AG08395 (cell line): Measurements from ENCODE around the gene KDM2B.

Source experiments
- DNase-seq: peaks from one replicate; pipeline ENCODE4 v3.0.0; 2012; ENCODE audit warnings: mixed read lengths, low spot score

Gene KDM2B

GRCh38 chr12:121530600-121531355 is 50.0 kb downstream of the KDM2B start:
- DNase-seq = peak; percentile 80

DNA sequence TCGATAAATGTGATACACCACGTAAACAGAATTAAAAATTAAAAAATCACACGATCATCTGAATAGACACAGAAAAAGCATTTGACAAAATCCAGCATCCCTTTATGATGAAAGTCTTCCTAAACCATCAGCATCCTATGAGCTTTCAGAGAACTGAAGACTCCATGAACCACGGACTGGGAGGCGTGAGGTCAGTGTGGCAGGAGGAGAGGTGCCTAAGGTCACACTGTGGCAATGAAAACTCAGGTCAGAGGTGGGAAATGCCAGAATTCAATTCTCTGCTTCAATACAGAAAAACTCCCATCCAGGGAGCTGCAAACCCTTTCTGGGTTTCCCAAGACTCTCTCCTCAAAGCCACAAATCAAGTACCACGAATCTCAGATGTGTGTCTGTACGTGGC is 51.6 kb downstream of the KDM2B start:
- no peak for DNase-seq

DNA sequence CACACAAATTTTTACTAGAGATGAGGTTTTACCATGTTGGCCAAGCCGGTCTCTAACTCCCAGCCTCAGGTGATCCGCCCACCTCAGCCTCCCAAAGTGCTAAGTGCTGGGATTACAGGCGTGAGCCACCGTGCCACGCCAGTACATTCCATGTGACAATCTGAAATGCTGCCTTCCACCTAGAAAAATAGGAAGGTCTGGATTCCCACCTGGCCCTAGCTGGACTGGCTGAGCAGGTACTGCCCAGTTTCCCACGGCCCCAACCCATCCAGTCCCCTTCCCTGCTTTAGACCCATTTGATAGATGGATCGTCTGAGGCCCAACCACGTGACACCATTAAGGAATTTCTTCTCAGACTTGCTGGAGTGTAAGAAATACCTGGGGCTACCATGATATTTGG is 55.4 kb downstream of the KDM2B start:
- DNase-seq = no peak

DNA sequence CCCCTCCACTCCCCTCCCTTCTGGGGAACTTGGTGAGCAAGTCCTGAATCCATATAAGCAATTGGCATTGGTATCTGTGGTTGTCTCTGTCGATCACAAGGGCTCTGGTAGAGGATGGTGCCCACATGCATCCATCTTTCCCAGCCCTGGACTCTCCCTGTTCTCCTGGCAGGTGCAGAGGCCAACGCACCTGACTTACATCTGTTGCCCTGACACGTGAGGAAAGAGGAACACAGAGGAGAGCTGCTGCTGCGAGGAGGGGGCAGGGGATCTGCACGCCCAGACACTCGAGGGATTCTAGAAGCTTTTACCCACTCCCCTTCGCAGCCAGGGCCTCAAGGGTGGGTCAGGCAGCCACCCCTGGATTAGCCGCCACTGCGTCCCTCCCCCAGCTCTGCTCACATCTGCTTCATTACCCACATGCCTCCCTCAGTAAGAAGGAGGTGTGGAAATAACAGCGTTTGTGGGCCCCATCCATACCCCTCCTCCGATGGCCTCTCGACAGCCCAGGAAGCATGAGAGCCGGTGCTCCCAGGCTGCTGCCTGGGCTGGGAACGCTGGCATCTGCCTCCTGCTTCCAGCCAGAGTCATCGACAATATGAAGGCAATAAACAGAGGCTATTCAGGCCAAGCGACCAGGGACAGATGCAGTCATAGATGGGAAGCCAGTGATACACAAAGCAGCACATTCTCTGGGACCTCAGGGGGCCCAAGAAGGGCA is 56.5 kb downstream of the KDM2B start:
- DNase-seq = no peak

DNA sequence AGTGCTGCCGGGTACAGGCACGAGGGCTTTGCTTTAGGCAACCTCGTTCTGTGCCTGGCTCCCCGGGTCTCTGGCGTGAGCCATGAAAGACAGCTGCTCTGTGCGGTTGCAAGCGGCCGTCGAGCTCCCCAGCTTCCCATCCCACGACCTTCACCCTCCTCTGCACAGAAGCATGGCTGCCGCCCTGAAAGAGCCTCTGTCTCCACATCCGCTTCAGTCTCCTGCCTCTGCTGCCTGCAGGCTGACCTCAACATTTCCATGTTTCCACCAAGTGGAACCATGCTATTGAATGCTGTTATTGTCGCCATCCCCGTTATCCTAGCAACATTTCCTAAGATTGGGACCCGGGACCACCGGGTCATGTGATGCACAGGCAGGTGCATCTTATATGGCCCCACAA is 57.1 kb downstream of the KDM2B start:
- DNase-seq = no peak

DNA sequence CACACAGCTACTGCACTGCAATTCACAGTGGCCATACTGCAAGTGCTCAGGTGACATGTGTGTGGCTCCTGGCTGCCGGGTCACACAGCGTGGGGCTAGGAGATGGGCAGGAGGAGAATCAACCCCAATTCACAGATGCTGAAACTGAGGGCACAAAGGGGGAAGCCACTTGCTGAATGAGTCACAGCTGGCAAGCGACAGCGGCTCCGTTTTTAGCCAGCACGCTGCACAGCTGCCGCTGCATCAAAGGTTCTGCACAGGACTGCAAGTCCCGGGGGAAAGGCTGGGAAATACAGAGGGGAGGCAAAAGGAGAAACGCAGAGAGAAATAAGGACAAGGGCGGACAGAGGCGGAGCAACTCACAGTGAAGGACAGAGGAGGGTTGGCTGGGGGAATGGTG is 57.9 kb downstream of the KDM2B start:
- no peak for DNase-seq

DNA sequence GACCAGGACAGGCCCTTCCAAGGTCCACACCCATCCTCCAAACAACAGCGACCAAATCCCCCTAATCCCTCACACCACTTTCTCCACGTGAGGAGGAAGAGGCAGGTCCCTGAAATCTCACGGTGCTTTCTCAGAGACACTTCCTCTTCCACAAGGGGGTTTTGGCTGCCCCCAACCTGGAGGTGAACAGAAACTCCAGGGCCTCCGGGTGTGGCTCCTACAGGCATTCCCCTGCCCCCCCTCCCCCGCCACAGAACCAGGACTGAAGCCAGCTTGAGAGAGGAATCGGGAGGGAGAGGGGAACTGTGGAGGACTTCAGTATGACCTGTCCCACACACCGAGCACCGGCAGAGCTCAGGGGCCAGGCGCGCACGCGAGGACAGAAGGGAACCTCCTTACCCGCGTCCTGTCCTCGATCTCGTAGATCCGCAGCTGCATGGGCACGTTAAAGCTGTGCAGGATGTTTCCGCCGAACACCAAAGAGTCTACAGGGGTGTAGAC is 60.2 kb downstream of the KDM2B start:
- no peak for DNase-seq

GRCh38 chr12:121520119-121520518 is 60.7 kb downstream of the KDM2B start:
- DNase-seq = no peak

DNA sequence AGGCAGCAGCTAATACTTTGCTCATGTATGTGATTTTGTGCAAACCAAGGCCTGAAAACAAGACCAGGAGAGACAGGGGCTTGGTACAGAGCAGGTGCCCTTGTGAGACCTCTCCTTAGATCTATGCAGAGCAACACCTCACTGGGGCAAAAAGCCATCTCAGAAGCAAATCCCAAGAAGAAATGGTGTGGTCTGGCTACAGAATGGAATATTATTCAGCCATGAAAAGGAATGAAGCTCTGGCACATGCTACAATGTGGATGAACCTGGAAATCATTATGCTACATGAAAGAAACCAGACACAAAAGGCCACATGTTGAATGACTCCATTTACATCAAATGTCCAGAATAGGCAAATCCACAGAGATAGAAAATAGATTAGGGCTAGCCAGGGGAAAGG is 61.6 kb downstream of the KDM2B start:
- no peak for DNase-seq

DNA sequence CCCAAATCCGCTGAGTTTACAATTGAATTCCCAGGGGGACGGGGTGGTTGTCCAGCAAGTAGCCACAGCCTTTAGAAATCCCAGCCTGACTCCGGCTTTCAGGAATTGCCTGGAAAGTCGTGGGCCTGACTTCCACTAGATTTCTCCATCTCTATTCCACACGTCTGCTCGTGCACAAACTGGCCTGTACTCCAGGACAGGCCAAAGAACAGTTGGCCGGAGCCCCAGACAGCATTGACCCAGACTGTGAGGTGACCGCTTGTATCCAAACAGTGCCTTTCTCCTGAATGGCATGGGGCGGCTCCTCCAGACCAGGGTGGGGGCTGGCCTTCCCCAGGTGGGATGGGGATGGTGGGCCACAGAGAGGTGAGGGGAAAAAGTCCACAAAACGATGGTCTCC is 62.2 kb downstream of the KDM2B start:
- no peak for DNase-seq

DNA sequence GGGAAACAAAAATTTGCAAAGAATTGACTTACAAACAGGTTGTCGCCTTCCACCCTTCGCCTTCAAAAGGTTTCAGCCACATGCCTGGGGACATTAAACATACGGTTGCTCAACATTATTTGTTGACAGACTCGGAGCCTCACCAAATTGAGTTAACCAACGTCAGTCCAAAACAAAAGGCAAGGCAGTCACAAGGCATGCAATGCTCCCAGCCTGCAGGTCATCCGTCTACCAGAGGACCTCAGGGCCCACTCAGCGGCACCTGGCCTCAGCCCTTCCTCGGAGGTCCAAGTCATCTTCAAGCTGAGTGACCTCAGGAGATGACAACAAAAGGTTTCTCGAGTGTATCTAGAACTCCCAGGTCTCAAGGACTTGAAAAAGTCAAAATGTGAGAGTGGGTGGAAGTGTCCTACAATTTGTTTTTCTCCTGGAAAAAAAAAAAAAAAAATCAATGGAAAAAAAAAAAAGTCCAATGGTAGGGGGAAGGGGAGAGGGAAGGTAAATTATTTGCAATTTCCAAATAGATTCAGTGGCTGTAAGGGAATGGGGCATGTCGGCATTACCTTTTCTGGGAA is 64.3 kb downstream of the KDM2B start:
- DNase-seq = no peak

DNA sequence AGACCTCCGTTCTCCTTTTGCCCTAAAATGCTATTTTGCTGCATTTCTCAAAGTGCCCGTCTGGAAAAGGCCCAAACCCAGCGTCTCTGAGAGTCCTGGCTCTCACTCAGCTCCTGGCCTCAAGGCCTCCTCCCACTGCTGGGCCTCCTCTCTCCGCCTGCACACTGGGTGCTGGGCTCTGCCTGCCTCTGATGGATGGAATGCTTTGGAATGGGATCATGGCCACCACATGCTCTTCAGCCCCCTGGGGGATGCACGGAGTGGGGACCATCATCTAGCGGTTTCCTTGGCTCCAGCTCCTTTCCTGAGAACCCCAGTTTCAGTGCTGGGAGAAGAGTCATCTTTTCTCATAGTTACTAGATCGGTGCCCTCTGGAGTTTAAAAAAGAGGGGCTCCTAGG is 65.2 kb downstream of the KDM2B start:
- DNase-seq = no peak

- no peak for DNase-seq
Observed at GRCh38 chr12:121514184-121514742, 66.6 kb downstream of the KDM2B start.

DNA sequence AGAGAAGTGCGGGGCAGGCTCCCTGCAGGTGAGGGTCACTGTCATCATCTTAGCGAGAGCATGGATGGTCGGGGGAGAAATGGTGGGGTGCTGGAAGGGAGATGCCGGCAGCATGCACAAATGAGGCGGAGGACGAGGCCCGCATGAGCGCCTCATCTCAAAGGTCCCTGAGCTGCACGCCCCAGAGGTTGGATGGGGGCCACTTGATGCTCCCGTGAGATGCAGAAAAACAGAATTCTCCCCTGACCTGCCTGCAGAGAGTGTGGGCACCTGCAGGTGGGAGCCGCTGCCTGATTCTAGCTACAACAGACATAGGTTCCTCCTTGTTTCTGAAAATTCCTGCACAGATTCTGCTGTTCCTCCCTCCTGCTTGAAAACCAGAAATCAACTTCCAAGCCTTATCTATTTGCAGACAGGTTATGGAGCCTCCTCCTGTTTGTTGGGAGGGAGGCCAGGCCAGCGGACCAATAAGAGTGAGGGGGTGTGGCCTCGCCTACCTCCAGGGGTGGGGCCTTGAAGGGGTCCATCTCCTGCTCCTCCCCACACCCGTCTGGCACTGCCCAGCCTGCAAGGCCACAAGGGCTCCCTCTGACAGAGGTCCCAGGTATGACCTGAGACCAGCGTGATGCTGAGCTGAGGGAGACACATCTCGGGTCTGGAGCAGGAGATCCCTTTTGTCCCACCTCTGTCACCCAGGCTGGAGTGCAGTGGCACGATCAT is 67.2 kb downstream of the KDM2B start:
- DNase-seq = no peak

DNA sequence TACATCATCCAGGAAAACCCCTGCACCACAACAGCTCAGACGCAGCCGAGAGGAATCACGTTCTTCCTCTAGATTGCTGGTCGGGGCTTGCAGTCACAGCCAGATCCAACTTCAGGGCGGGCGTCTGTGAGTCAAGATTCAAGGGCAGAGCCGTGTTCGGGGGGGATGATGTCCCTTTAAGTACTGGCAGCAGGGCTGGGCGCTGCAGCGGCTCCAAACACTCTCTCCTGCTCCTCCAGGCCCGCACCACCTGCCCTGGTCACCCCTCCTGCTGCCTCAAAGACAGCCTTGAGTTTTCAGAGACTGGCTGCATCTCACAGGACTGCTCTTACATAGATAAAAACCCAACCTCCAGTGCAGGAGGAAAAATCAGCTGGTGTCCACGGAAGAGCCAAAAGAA is 68.3 kb downstream of the KDM2B start:
- DNase-seq = no peak

DNA sequence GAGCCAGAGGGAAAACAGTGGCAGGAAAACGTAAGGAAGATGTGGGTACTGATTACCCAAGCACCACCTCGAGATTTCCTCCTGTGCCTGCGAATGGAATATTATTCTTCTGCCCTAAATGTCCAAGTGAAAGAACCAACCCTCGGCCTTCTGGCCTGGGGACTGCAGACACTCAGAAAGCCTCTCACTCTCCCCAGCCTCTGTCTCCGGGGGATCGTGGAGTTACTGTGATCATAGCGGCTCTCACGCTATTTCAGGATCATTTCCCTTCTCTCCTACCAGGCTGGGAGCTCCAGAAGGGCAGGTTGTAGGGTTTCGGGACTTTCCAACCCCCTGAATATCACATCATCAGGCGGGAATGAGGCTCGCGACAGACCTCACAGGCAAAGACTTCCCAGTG is 68.9 kb downstream of the KDM2B start:
- no peak for DNase-seq

GRCh38 chr12:121509339-121509738 is 71.5 kb downstream of the KDM2B start:
- no peak for DNase-seq

- no peak for DNase-seq
Observed at GRCh38 chr12:121508533-121508932, 72.3 kb downstream of the KDM2B start.

GRCh38 chr12:121507984-121508383 is 72.8 kb downstream of the KDM2B start:
- no peak for DNase-seq

DNA sequence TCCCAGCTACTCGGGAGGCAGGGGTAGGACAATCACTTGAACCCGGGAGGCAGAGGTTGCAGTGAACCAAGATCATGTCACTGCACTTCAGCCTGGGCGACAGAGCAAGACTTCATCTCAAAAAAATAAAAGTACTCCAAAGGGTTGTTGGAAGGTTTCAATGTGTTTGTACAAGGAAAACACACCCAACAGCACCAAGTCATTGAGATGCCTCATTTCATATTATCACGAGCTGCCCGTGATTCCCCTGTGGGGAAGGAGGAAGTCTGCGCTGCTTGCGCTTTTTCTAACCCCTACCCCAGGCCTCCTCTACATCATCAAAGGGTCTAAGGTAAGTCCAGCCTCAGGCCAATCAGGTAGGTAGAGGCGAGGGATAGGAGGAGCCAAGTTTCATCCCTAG is 73.6 kb downstream of the KDM2B start:
- no peak for DNase-seq

DNA sequence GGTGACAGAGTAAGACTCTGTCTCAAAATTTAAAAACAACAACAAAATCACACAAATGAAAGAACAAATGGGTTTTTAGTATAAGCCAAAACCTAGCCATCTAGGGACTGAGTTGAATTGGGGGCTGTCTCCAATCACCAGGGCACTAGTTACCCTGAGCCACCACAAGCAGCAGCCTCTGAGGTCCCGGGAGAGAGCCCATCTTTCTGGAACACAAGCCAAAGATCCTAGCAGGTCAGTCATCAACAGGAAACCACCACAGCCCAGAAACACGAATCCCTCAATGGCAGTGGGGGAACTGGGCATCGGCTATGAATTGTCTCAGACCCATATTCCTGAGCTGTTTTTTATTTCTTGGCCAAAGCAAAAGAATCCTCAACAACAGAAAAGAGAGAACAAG is 75.3 kb downstream of the KDM2B start:
- DNase-seq = peak; percentile 80

GRCh38 chr12:121504505-121504904 is 76.3 kb downstream of the KDM2B start:
- no peak for DNase-seq
